HL-60 (cell line): ENCODE data around the gene ATP1A4.
"Not testable (repeated sequence)": the region's sequence is repeated elsewhere in the genome, so short reads cannot be mapped to it uniquely, and the experiment has no call there.

ENCODE experiments used
- DNase-seq, 2 experiments: peaks; one replicate each; pipeline ENCODE4 v3.0.0-alpha.2; 2010 to 2020; ENCODE audit warnings: low read depth in 1 of 2, low spot score in 1 of 2
- H3K27ac ChIP-seq: fragments of 250-450 bp; sonication (Bioruptor Pico); replicated peaks from 2 replicates; pipeline ENCODE4 v1.5.1; 2020; ENCODE audit warnings: mild to moderate bottlenecking, moderate library complexity
- H3K27me3 ChIP-seq: fragments of 250-450 bp; sonication (Bioruptor Pico); 2 replicates; pipeline ENCODE4 v1.5.1; 2021; ENCODE audit warnings: mild to moderate bottlenecking, moderate library complexity; ENCODE audit not compliant: insufficient read depth, poor library complexity, severe bottlenecking
- H3K4me3 ChIP-seq: replicated peaks from 2 replicates; pipeline ENCODE4 v1.5.1; 2011; ENCODE audit warnings: mild to moderate bottlenecking, control low read depth, low read length; ENCODE audit not compliant: insufficient read depth
- GABPA ChIP-seq: IDR thresholded peaks from 2 replicates; pipeline ENCODE4 v1.6.1; 2012; ENCODE audit warnings: low read depth
- POLR2AphosphoS5 ChIP-seq: IDR thresholded peaks from 2 replicates; pipeline ENCODE4 v1.6.1; 2012; ENCODE audit warnings: low read depth
- REST ChIP-seq: IDR thresholded peaks from 2 replicates; pipeline ENCODE4 v1.6.1; 2012; ENCODE audit warnings: low read depth; ENCODE audit not compliant: insufficient replicate concordance
- SPI1 ChIP-seq: IDR thresholded peaks from 2 replicates; pipeline ENCODE4 v1.6.1; 2012; ENCODE audit warnings: low read depth, mild to moderate bottlenecking, borderline replicate concordance
- TF ChIP-seq, protein P1 (sequence below): IDR thresholded peaks from one replicate; pipeline ENCODE4 v1.5.1; 2011; ENCODE audit warnings: low read length, control low read depth, inconsistent platforms; ENCODE audit not compliant: insufficient read depth

Gene ATP1A4

GRCh38 chr1:160109686-160110085 lies 41.7 kb upstream of the ATP1A4 start:
- TF ChIP-seq GABPA (no peak), REST (no peak), SPI1 (no peak), POLR2AphosphoS5 (no peak)
- TF ChIP-seq, protein P1, sequence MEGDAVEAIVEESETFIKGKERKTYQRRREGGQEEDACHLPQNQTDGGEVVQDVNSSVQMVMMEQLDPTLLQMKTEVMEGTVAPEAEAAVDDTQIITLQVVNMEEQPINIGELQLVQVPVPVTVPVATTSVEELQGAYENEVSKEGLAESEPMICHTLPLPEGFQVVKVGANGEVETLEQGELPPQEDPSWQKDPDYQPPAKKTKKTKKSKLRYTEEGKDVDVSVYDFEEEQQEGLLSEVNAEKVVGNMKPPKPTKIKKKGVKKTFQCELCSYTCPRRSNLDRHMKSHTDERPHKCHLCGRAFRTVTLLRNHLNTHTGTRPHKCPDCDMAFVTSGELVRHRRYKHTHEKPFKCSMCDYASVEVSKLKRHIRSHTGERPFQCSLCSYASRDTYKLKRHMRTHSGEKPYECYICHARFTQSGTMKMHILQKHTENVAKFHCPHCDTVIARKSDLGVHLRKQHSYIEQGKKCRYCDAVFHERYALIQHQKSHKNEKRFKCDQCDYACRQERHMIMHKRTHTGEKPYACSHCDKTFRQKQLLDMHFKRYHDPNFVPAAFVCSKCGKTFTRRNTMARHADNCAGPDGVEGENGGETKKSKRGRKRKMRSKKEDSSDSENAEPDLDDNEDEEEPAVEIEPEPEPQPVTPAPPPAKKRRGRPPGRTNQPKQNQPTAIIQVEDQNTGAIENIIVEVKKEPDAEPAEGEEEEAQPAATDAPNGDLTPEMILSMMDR: no peak
- DNase-seq: no peak
- H3K27ac ChIP-seq: no peak overlapping the region

DNA sequence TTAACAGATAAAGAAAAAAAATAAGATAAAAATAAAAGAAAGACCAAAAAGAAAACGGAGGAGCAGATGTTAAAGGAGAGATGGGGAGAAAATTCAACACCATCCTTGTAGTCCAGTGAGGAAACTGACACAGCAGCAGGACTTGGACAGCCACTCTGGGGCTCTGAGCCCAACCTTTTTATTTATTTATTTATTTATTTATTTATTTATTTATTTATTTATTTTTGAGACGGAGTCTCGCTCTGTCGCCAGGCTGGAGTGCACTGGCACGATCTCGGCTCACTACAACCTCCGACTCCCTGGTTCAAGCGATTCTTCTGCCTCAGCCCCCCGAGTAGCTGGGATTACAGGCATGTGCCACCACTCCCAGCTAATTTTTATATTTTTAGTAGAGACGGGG lies 39.9 kb upstream of the ATP1A4 start:
- not testable (repeated sequence) for H3K27ac ChIP-seq, H3K27me3 ChIP-seq, DNase-seq, H3K4me3 ChIP-seq

More at GRCh38 chr1:160109686-160110085, 41.7 kb upstream of the ATP1A4 start:
- Histone ChIP-seq H3K27me3 (no peaks in the 10 kb centered on the region), H3K4me3 (no peak overlapping the region)

DNA sequence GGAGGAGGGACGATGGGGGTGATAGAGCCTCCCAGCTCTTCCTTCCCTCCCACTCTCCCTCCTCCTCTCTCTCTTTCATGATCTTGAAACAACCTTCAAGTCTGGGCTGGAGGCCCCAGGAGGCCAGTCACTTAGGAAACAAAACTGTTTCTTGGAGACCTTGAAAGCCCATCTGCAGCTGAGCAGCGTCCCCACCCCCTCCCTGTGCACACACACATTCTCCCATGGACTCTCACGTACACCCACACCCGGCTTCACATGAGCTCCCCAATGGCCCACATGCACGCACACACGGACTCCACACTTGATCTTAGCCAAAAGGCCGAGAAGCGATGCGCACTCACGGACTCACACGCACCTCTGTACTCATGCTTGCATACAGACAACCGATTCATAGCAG lies 39.0 kb upstream of the ATP1A4 start:
- H3K27ac ChIP-seq: no peak overlapping the region
- TF ChIP-seq SPI1 (no peak), POLR2AphosphoS5 (no peak), GABPA (no peak), REST (no peak)
- TF ChIP-seq, protein P1: no peak
- no peak for DNase-seq
- no peak overlapping the region for H3K4me3 ChIP-seq
- H3K27me3 ChIP-seq: no peaks in the 10 kb centered on the region

DNA sequence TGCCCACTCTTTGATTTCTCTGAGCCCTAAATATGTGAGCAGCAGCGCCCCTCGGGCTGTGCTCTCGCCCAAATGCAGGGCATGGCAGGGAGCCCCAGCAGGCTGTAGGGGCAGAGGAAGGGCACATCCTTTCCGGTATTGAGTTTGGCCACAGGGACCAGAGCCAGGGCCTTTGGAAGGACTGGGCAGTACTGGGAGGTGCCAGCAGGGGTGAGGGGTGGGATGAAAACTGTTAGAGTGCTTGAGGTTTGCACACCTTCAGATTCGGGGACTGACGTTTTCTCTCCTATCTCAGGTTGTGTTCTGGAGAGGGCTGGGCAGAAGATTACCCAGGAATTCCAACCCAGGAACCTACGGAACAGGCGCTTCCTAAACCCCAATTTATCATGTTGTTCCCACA lies 38.0 kb upstream of the ATP1A4 start:
- H3K4me3 ChIP-seq: no peak overlapping the region
- no peak overlapping the region for H3K27ac ChIP-seq
- no peaks in the 10 kb centered on the region for H3K27me3 ChIP-seq
- TF ChIP-seq, protein P1: no peak
- no peak for TF ChIP-seq POLR2AphosphoS5
- no peak for TF ChIP-seq GABPA
- no peak for TF ChIP-seq SPI1
- TF ChIP-seq REST: no peak
- no peak for DNase-seq
